GM18498 (cell line): ENCODE results near the gene POC1B.

Experiments used
- ATAC-seq: cut with Tn5 transposase; IDR thresholded peaks from one replicate; pipeline ENCODE4 v1.9.1; 2021; ENCODE audit warnings: mild to moderate bottlenecking, moderate library complexity; ENCODE audit not compliant: unreplicated experiment

POC1B gene

GRCh38 chr12:89539426-89540223 lies 13.8 kb upstream of the POC1B start:
- peak; percentile 59 for ATAC-seq

- no peak for ATAC-seq
Measured at GRCh38 chr12:89538897-89539296, 13.1 kb upstream of the POC1B start.

- ATAC-seq = no peak
Measured at GRCh38 chr12:89537389-89537788, 11.5 kb upstream of the POC1B start.

- peak; percentile 25 for ATAC-seq
Measured at GRCh38 chr12:89529738-89530137, 3.9 kb upstream of the POC1B start.

- no peak for ATAC-seq
Measured at GRCh38 chr12:89528434-89528833, 2.6 kb upstream of the POC1B start.

GRCh38 chr12:89525305-89525823 lies 483 bp downstream of the POC1B start:
- ATAC-seq = peak; percentile 32

- ATAC-seq = peak; percentile 83
Measured at GRCh38 chr12:89524541-89525304, 1.1 kb downstream of the POC1B start, which contains the start of gene GALNT4. GALNT4 (minus strand) TSS chr12:89524796; CDS start chr12:89524549, 247 bp downstream.

GRCh38 chr12:89523843-89524540 lies 1.9 kb downstream of the POC1B start:
- ATAC-seq = no peak

GRCh38 chr12:89523393-89523792 lies 2.5 kb downstream of the POC1B start:
- no peak for ATAC-seq

GRCh38 chr12:89521364-89522223 lies 4.3 kb downstream of the POC1B start:
- ATAC-seq = no peak

GRCh38 chr12:89517720-89518119 lies 8.1 kb downstream of the POC1B start:
- ATAC-seq = no peak

GRCh38 chr12:89516633-89517032 lies 9.2 kb downstream of the POC1B start:
- no peak for ATAC-seq

- peak; percentile 94 for ATAC-seq
Measured at GRCh38 chr12:89514751-89515150, 11.1 kb downstream of the POC1B start.

- no peak for ATAC-seq
Measured at GRCh38 chr12:89513544-89513943, 12.3 kb downstream of the POC1B start.

- no peak for ATAC-seq
Measured at GRCh38 chr12:89507015-89507824, 18.6 kb downstream of the POC1B start.

- ATAC-seq = no peak
Measured at GRCh38 chr12:89506050-89506449, 19.8 kb downstream of the POC1B start.

GRCh38 chr12:89504560-89505346 lies 21.1 kb downstream of the POC1B start:
- ATAC-seq = no peak

GRCh38 chr12:89501793-89502192 lies 24.1 kb downstream of the POC1B start:
- no peak for ATAC-seq

- ATAC-seq = no peak
Measured at GRCh38 chr12:89499857-89500256, 26.0 kb downstream of the POC1B start.
